HEK293 (cell line): ENCODE measurements around the gene SHE.

Source experiments
- ZNF274 ChIP-seq, 2 experiments: fragments of 200-500 bp in 1 of 2; fragments of 450-650 bp in 1 of 2; sonication (Bioruptor generic) in 1 of 2; formaldehyde crosslinking in 1 of 2; IDR thresholded peaks; 2 replicates each; pipeline versions ENCODE4 v1.5.1 to v1.6.1; 2014 to 2016; ENCODE audit warnings: borderline replicate concordance in 1 of 2, inconsistent platforms in 1 of 2, low read length in 1 of 2, missing biosample characterization in 1 of 2, missing genetic modification characterization in 1 of 2
- ZNF335 ChIP-seq: fragments of 450-650 bp; formaldehyde crosslinking; conservative IDR thresholded peaks from 2 replicates; pipeline ENCODE4 v1.5.1; 2016; ENCODE audit warnings: missing biosample characterization, missing genetic modification characterization
- ZNF423 ChIP-seq: fragments of 450-650 bp; formaldehyde crosslinking; IDR thresholded peaks from 2 replicates; pipeline ENCODE4 v1.5.1; 2016; ENCODE audit warnings: missing biosample characterization, missing genetic modification characterization
- ZNF529 ChIP-seq: fragments of 450-650 bp; formaldehyde crosslinking; IDR thresholded peaks from 2 replicates; pipeline ENCODE4 v1.5.1; 2017; ENCODE audit warnings: missing genetic modification characterization, missing biosample characterization; ENCODE audit not compliant: insufficient replicate concordance
- ZNF670 ChIP-seq: fragments of 450-650 bp; formaldehyde crosslinking; IDR thresholded peaks from 2 replicates; pipeline ENCODE4 v1.5.1; 2016; ENCODE audit warnings: missing biosample characterization, missing genetic modification characterization, low read depth
- ZNF792 ChIP-seq: fragments of 450-650 bp; formaldehyde crosslinking; IDR thresholded peaks from 2 replicates; pipeline ENCODE4 v1.5.1; 2016; ENCODE audit warnings: missing biosample characterization, missing genetic modification characterization
- TF ChIP-seq, protein P1 (sequence below): fragments of 450-650 bp; formaldehyde crosslinking; IDR thresholded peaks from 2 replicates; pipeline ENCODE4 v1.5.1; 2016; ENCODE audit warnings: missing biosample characterization, missing genetic modification characterization
- TF ChIP-seq, protein P2 (sequence below): fragments of 450-650 bp; formaldehyde crosslinking; IDR thresholded peaks from 2 replicates; pipeline ENCODE4 v1.5.1; 2016; ENCODE audit warnings: missing biosample characterization, missing genetic modification characterization
- TF ChIP-seq, protein P3 (sequence below): fragments of 450-650 bp; formaldehyde crosslinking; IDR thresholded peaks from 2 replicates; pipeline ENCODE4 v1.5.1; 2016; ENCODE audit warnings: missing biosample characterization, missing genetic modification characterization
- TF ChIP-seq, protein P4 (sequence below): fragments of 450-650 bp; formaldehyde crosslinking; IDR thresholded peaks from 2 replicates; pipeline ENCODE4 v1.5.1; 2017; ENCODE audit warnings: missing biosample characterization, missing genetic modification characterization

DNA sequence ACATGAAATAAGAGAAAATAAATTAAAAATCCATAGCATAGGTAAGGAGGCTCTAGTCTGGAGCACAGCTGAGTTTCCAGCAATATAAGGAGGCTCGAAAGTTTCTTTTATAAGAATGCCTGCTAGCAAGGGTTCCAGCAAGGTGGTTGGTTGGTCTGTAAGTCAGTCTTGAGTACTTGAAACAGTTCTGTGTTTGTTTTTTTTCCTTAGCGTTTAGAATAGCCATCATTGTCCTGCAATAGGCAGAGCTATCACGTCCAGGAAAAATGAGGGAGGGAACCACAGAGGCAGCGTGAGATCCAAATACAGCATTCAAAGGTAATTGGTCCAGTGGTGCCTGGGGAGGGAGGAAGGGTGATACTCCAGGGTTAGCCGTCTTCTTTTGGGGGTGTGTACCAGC is 47.9 kb upstream of the SHE start:
- TF ChIP-seq ZNF792 (tag by site-specific recombination) = no peak
- TF ChIP-seq, protein P1, sequence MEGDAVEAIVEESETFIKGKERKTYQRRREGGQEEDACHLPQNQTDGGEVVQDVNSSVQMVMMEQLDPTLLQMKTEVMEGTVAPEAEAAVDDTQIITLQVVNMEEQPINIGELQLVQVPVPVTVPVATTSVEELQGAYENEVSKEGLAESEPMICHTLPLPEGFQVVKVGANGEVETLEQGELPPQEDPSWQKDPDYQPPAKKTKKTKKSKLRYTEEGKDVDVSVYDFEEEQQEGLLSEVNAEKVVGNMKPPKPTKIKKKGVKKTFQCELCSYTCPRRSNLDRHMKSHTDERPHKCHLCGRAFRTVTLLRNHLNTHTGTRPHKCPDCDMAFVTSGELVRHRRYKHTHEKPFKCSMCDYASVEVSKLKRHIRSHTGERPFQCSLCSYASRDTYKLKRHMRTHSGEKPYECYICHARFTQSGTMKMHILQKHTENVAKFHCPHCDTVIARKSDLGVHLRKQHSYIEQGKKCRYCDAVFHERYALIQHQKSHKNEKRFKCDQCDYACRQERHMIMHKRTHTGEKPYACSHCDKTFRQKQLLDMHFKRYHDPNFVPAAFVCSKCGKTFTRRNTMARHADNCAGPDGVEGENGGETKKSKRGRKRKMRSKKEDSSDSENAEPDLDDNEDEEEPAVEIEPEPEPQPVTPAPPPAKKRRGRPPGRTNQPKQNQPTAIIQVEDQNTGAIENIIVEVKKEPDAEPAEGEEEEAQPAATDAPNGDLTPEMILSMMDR (tag by site-specific recombination) = no peak
- TF ChIP-seq, protein P2, sequence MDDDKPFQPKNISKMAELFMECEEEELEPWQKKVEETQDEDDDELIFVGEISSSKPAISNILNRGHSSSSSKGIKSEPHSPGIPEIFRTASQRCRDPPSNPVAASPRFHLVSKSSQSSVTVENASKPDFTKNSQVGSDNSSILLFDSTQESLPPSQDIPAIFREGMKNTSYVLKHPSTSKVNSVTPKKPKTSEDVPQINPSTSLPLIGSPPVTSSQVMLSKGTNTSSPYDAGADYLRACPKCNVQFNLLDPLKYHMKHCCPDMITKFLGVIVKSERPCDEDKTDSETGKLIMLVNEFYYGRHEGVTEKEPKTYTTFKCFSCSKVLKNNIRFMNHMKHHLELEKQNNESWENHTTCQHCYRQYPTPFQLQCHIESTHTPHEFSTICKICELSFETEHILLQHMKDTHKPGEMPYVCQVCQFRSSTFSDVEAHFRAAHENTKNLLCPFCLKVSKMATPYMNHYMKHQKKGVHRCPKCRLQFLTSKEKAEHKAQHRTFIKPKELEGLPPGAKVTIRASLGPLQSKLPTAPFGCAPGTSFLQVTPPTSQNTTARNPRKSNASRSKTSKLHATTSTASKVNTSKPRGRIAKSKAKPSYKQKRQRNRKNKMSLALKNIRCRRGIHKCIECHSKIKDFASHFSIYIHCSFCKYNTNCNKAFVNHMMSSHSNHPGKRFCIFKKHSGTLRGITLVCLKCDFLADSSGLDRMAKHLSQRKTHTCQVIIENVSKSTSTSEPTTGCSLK (tag by site-specific recombination) = no peak
- TF ChIP-seq ZNF670 (tag by site-specific recombination) = no peak
- TF ChIP-seq, protein P3, sequence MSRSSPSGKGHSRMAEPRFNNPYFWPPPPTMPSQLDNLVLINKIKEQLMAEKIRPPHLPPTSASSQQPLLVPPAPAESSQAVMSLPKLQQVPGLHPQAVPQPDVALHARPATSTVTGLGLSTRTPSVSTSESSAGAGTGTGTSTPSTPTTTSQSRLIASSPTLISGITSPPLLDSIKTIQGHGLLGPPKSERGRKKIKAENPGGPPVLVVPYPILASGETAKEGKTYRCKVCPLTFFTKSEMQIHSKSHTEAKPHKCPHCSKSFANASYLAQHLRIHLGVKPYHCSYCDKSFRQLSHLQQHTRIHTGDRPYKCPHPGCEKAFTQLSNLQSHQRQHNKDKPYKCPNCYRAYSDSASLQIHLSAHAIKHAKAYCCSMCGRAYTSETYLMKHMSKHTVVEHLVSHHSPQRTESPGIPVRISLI (tag by site-specific recombination) = no peak
- TF ChIP-seq ZNF274 (IDR thresholded peaks at IDR 0.05; ENCODE audit: low read length) = no peak
- TF ChIP-seq ZNF274 (tag by site-specific recombination; IDR thresholded peaks at IDR 0.05; ENCODE audit: borderline replicate concordance) = no peak
- no peak for TF ChIP-seq ZNF335 (tag by site-specific recombination)
- TF ChIP-seq ZNF423 (tag by site-specific recombination) = no peak
- TF ChIP-seq, protein P4, sequence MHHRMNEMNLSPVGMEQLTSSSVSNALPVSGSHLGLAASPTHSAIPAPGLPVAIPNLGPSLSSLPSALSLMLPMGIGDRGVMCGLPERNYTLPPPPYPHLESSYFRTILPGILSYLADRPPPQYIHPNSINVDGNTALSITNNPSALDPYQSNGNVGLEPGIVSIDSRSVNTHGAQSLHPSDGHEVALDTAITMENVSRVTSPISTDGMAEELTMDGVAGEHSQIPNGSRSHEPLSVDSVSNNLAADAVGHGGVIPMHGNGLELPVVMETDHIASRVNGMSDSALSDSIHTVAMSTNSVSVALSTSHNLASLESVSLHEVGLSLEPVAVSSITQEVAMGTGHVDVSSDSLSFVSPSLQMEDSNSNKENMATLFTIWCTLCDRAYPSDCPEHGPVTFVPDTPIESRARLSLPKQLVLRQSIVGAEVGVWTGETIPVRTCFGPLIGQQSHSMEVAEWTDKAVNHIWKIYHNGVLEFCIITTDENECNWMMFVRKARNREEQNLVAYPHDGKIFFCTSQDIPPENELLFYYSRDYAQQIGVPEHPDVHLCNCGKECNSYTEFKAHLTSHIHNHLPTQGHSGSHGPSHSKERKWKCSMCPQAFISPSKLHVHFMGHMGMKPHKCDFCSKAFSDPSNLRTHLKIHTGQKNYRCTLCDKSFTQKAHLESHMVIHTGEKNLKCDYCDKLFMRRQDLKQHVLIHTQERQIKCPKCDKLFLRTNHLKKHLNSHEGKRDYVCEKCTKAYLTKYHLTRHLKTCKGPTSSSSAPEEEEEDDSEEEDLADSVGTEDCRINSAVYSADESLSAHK (tag by site-specific recombination) = peak; percentile 65; the same call in 1 of the 2 replicates
- no peak for TF ChIP-seq ZNF529 (tag by site-specific recombination)
